Measurements from ENCODE around the gene SUN1.

DNA sequence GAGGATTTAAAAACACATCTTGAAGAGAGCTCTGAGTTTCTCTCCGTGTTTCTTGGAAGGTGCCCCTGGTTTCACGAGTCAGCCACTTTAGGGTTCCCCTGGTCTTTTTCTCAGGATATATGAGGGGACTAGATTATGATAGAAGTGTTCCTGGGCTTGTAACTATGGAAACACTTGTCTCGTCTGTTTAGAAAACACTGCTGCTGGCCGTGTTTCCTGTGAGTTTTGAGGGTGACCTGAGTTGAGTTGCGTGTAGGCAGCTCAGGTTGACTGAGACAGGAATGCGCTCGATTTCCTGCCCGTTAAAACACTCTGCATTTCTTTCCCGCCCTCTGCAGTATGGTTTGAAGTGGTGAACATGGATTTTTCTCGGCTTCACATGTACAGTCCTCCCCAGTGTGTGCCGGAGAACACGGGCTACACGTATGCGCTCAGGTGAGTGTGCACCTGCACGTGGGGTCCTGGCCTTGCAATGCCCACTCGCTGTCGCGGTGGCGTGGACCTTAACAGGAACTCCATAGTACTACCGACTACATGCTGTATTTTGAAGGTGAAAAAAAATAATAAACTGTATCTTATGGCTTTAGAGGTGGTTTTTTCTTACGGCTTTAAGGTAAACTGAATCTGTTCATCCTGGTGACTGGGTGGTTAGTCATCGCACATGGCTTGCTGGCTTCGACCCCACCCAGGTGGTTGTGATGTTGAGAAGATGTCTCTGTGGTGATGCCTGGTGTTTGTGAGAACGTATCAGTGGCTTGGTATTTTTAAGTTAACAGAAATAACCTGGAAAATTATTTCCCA, at the start of gene SUN1:
- TF ChIP-seq BCL11A (IDR thresholded peaks at IDR 0.05; ENCODE audit: low read depth, low read length) = no peak
- TF ChIP-seq FOXM1 (IDR thresholded peaks at IDR 0.05; ENCODE audit: low read depth, low read length) = no peak
- TF ChIP-seq HDAC2 (IDR thresholded peaks at IDR 0.05) = no peak
- TF ChIP-seq HCFC1 (IDR thresholded peaks at IDR 0.05; ENCODE audit: low read length) = no peak
- no peak for TF ChIP-seq EZH2 (IDR thresholded peaks at IDR 0.05; ENCODE audit: borderline replicate concordance, control insufficient read depth, low read depth, low read length)
- TF ChIP-seq POLR2A (IDR thresholded peaks at IDR 0.05; ENCODE audit: low read depth, low read length) = no peak
- TF ChIP-seq SMAD1 (IDR thresholded peaks at IDR 0.05; ENCODE audit: low read depth, partially characterized antibody) = no peak
- TF ChIP-seq TAF1 (IDR thresholded peaks at IDR 0.05; ENCODE audit: borderline replicate concordance, low read depth, low read length) = no peak
